ENCODE measurements around the gene DCUN1D2. TPM values are rescaled to one million over a fixed set of nuclear protein-coding genes. Genes with fewer than 3 reads are reported as not detected.

The DCUN1D2 gene
- total RNA-seq, 1 donor from 2014 or later, result 29.0 TPM

- H3K27ac Mint-ChIP-seq (ENCODE audit: unreplicated experiment), result no peak overlapping the region
- no peaks in the 10 kb centered on the region for H3K9me3 Mint-ChIP-seq (ENCODE audit: unreplicated experiment)
- H3K27me3 Mint-ChIP-seq (ENCODE audit: unreplicated experiment), result no peaks in the 10 kb centered on the region
These were observed 20.4 kb downstream of the DCUN1D2 start for GRCh38 chr13:113470073-113470472.

GRCh38 chr13:113469582-113469981 is 20.9 kb downstream of the DCUN1D2 start:
- Mint-ChIP-seq H3K4me3 (ENCODE audit: unreplicated experiment) (no peak overlapping the region), H3K9me3 (ENCODE audit: unreplicated experiment) (no peaks in the 10 kb centered on the region), H3K27ac (ENCODE audit: unreplicated experiment) (no peak overlapping the region), H3K27me3 (ENCODE audit: unreplicated experiment) (no peaks in the 10 kb centered on the region), H3K4me1 (ENCODE audit: unreplicated experiment) (no peaks in the 10 kb centered on the region), H3K36me3 (ENCODE audit: unreplicated experiment) (peaks cover 33% of the 10 kb centered on the region)
- DNase-seq (ENCODE audit: extremely low spot score, unreplicated experiment), result no peak
- TF ChIP-seq CTCF (IDR thresholded peaks at IDR 0.05), result no peak

More at GRCh38 chr13:113470073-113470472, 20.4 kb downstream of the DCUN1D2 start:
- peaks cover 37% of the 10 kb centered on the region for H3K36me3 Mint-ChIP-seq (ENCODE audit: unreplicated experiment)
- DNase-seq (ENCODE audit: extremely low spot score, unreplicated experiment), result peak; percentile 62
- H3K4me3 Mint-ChIP-seq (ENCODE audit: unreplicated experiment), result no peak overlapping the region
- TF ChIP-seq CTCF (IDR thresholded peaks at IDR 0.05), result no peak
- no peaks in the 10 kb centered on the region for H3K4me1 Mint-ChIP-seq (ENCODE audit: unreplicated experiment)

- H3K4me3 Mint-ChIP-seq (ENCODE audit: unreplicated experiment), result no peak overlapping the region
- H3K4me1 Mint-ChIP-seq (ENCODE audit: unreplicated experiment), result no peaks in the 10 kb centered on the region
- no peaks in the 10 kb centered on the region for H3K9me3 Mint-ChIP-seq (ENCODE audit: unreplicated experiment)
These were observed 21.9 kb downstream of the DCUN1D2 start for GRCh38 chr13:113468472-113469201.

GRCh38 chr13:113468029-113468428 is 22.5 kb downstream of the DCUN1D2 start:
- peaks cover 26% of the 10 kb centered on the region for H3K36me3 Mint-ChIP-seq (ENCODE audit: unreplicated experiment)
- DNase-seq (ENCODE audit: extremely low spot score, unreplicated experiment), result no peak
- no peaks in the 10 kb centered on the region for H3K27me3 Mint-ChIP-seq (ENCODE audit: unreplicated experiment)
- no peak overlapping the region for H3K27ac Mint-ChIP-seq (ENCODE audit: unreplicated experiment)
- TF ChIP-seq CTCF (IDR thresholded peaks at IDR 0.05), result no peak
- H3K4me3 Mint-ChIP-seq (ENCODE audit: unreplicated experiment), result no peak overlapping the region
- H3K9me3 Mint-ChIP-seq (ENCODE audit: unreplicated experiment), result no peaks in the 10 kb centered on the region
- H3K4me1 Mint-ChIP-seq (ENCODE audit: unreplicated experiment), result no peaks in the 10 kb centered on the region

More at GRCh38 chr13:113468472-113469201, 21.9 kb downstream of the DCUN1D2 start:
- DNase-seq (ENCODE audit: extremely low spot score, unreplicated experiment), result peak; percentile 80
- Mint-ChIP-seq H3K27me3 (ENCODE audit: unreplicated experiment) (no peaks in the 10 kb centered on the region), H3K27ac (ENCODE audit: unreplicated experiment) (no peak overlapping the region), H3K36me3 (ENCODE audit: unreplicated experiment) (peaks cover 32% of the 10 kb centered on the region)
- no peak for TF ChIP-seq CTCF (IDR thresholded peaks at IDR 0.05)

GRCh38 chr13:113466383-113466782 is 24.1 kb downstream of the DCUN1D2 start:
- DNase-seq (ENCODE audit: extremely low spot score, unreplicated experiment), result no peak
- H3K9me3 Mint-ChIP-seq (ENCODE audit: unreplicated experiment), result no peaks in the 10 kb centered on the region
- peaks cover 20% of the 10 kb centered on the region for H3K36me3 Mint-ChIP-seq (ENCODE audit: unreplicated experiment)
- H3K27me3 Mint-ChIP-seq (ENCODE audit: unreplicated experiment), result no peaks in the 10 kb centered on the region
- H3K4me1 Mint-ChIP-seq (ENCODE audit: unreplicated experiment), result no peaks in the 10 kb centered on the region
- H3K27ac Mint-ChIP-seq (ENCODE audit: unreplicated experiment), result no peak overlapping the region
- H3K4me3 Mint-ChIP-seq (ENCODE audit: unreplicated experiment), result no peak overlapping the region
- TF ChIP-seq CTCF (IDR thresholded peaks at IDR 0.05), result no peak

Data from osteocyte (in vitro differentiated cells).